Medulla oblongata (tissue), 1 donor: ENCODE data around the gene ZNF611.
"Not testable (repeated sequence)": the region's sequence is repeated elsewhere in the genome, so short reads cannot be mapped to it uniquely, and the experiment has no call there.

Experiments used
- DNase-seq: peaks from one replicate; pipeline ENCODE4 v3.0.0-alpha.2; 2015; ENCODE audit errors: extremely low spot score

ZNF611 gene

GRCh38 chr19:52681216-52681615, 53.6 kb downstream of the ZNF611 start:
- not testable (repeated sequence) for DNase-seq

- DNase-seq = no peak
Measured at GRCh38 chr19:52679598-52679997, 55.2 kb downstream of the ZNF611 start.

GRCh38 chr19:52675239-52675638, 59.6 kb downstream of the ZNF611 start:
- DNase-seq = not testable (repeated sequence)

GRCh38 chr19:52673014-52673413, 61.8 kb downstream of the ZNF611 start:
- no peak for DNase-seq

GRCh38 chr19:52670046-52670445, 64.8 kb downstream of the ZNF611 start:
- no peak for DNase-seq

- no peak for DNase-seq
Measured at GRCh38 chr19:52669586-52669985, 65.3 kb downstream of the ZNF611 start.

- no peak for DNase-seq
Measured at GRCh38 chr19:52667972-52668371, 66.9 kb downstream of the ZNF611 start.

- no peak for DNase-seq
Measured at GRCh38 chr19:52666506-52666905, 68.3 kb downstream of the ZNF611 start.

GRCh38 chr19:52665529-52665928, 69.3 kb downstream of the ZNF611 start:
- DNase-seq = no peak

GRCh38 chr19:52665027-52665426, 69.8 kb downstream of the ZNF611 start:
- no peak for DNase-seq

GRCh38 chr19:52664461-52664860, 70.4 kb downstream of the ZNF611 start:
- DNase-seq = no peak

GRCh38 chr19:52662631-52663030, 72.2 kb downstream of the ZNF611 start:
- DNase-seq = no peak

GRCh38 chr19:52660981-52661380, 73.9 kb downstream of the ZNF611 start:
- DNase-seq = no peak

GRCh38 chr19:52659013-52659412, 75.8 kb downstream of the ZNF611 start:
- no peak for DNase-seq

GRCh38 chr19:52658595-52658994, 76.2 kb downstream of the ZNF611 start:
- DNase-seq = no peak

- DNase-seq = no peak
Measured at GRCh38 chr19:52653161-52653560, 81.7 kb downstream of the ZNF611 start.
